ENCODE measurements around the gene KIAA1191.

DNA sequence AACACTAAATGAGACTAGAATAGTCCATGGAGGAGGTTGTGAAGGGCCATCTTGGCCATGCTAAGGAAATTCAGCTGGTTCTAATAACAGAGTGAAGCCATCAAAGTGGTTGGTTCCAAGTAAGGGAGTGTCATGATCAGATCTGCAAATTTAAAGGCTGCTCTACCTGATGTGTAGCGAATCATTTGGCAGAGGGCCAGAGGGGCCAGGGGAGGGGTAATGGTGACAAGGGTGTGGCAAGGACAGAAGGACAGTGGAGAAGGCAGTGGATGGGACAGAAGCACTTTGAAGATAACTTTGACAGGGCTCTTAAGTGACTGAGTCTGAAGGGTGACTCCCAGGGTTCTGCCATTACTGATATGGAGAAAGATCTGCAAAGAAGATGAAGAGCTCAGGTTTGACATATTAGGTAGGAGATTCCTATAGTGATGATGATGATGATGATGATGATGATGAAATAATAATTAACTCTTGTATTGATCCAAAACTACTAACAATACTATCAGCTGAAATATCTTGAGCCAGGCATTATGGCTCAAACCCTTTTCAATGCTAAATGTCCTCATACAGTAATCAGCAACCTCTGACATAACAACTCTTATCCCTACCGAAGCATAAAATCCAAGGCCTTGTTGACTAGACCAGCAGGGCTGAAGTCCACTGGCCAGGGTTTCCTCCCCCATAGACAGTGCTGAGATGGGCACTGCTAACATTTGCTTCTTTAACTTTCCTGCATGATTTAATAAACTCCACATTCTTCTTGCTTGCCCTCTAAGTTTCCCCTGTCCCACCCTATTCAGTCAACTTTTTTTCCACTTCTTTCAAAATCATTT lies 20.0 kb downstream of the KIAA1191 start:
- TF ChIP-seq ZNF671 (CRISPR knock-in tag; IDR thresholded peaks at IDR 0.05) (no peak), ESRRA (CRISPR knock-in tag; IDR thresholded peaks at IDR 0.05; ENCODE audit: borderline replicate concordance) (no peak), ZNF138 (CRISPR knock-in tag; conservative IDR thresholded peaks at IDR 0.05) (no peak), ATF1 (CRISPR knock-in tag; IDR thresholded peaks at IDR 0.05) (no peak), TCF7 (CRISPR knock-in tag; IDR thresholded peaks at IDR 0.05; ENCODE audit: low read depth) (no peak), ZNF121 (CRISPR knock-in tag; IDR thresholded peaks at IDR 0.05) (no peak), NFYB (CRISPR knock-in tag; conservative IDR thresholded peaks at IDR 0.05; ENCODE audit: low read depth) (no peak), GABPB1 (CRISPR knock-in tag; IDR thresholded peaks at IDR 0.05) (no peak)
- TF ChIP-seq, protein P1, sequence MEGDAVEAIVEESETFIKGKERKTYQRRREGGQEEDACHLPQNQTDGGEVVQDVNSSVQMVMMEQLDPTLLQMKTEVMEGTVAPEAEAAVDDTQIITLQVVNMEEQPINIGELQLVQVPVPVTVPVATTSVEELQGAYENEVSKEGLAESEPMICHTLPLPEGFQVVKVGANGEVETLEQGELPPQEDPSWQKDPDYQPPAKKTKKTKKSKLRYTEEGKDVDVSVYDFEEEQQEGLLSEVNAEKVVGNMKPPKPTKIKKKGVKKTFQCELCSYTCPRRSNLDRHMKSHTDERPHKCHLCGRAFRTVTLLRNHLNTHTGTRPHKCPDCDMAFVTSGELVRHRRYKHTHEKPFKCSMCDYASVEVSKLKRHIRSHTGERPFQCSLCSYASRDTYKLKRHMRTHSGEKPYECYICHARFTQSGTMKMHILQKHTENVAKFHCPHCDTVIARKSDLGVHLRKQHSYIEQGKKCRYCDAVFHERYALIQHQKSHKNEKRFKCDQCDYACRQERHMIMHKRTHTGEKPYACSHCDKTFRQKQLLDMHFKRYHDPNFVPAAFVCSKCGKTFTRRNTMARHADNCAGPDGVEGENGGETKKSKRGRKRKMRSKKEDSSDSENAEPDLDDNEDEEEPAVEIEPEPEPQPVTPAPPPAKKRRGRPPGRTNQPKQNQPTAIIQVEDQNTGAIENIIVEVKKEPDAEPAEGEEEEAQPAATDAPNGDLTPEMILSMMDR (IDR thresholded peaks at IDR 0.05), result no peak
- TF ChIP-seq, protein P2, sequence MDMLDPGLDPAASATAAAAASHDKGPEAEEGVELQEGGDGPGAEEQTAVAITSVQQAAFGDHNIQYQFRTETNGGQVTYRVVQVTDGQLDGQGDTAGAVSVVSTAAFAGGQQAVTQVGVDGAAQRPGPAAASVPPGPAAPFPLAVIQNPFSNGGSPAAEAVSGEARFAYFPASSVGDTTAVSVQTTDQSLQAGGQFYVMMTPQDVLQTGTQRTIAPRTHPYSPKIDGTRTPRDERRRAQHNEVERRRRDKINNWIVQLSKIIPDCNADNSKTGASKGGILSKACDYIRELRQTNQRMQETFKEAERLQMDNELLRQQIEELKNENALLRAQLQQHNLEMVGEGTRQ (CRISPR knock-in tag; IDR thresholded peaks at IDR 0.05), result no peak
- TF ChIP-seq, protein P3, sequence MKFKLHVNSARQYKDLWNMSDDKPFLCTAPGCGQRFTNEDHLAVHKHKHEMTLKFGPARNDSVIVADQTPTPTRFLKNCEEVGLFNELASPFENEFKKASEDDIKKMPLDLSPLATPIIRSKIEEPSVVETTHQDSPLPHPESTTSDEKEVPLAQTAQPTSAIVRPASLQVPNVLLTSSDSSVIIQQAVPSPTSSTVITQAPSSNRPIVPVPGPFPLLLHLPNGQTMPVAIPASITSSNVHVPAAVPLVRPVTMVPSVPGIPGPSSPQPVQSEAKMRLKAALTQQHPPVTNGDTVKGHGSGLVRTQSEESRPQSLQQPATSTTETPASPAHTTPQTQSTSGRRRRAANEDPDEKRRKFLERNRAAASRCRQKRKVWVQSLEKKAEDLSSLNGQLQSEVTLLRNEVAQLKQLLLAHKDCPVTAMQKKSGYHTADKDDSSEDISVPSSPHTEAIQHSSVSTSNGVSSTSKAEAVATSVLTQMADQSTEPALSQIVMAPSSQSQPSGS (CRISPR knock-in tag; IDR thresholded peaks at IDR 0.05; ENCODE audit: borderline replicate concordance, low read depth), result no peak
- TF ChIP-seq, protein P4, sequence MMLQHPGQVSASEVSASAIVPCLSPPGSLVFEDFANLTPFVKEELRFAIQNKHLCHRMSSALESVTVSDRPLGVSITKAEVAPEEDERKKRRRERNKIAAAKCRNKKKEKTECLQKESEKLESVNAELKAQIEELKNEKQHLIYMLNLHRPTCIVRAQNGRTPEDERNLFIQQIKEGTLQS (CRISPR knock-in tag; conservative IDR thresholded peaks at IDR 0.05), result no peak

Measured in WTC11 (cell line).